ENCODE data around the gene LNP1. TPM values are rescaled to one million over a fixed set of nuclear protein-coding genes. Genes with fewer than 3 reads are reported as not detected.
"Not testable (repeated sequence)": the region's sequence is repeated elsewhere in the genome, so short reads cannot be mapped to it uniquely, and the experiment has no call there.

Gene LNP1
- total RNA-seq, 1 experiment from 2014 or later, result 3.3 TPM

DNA sequence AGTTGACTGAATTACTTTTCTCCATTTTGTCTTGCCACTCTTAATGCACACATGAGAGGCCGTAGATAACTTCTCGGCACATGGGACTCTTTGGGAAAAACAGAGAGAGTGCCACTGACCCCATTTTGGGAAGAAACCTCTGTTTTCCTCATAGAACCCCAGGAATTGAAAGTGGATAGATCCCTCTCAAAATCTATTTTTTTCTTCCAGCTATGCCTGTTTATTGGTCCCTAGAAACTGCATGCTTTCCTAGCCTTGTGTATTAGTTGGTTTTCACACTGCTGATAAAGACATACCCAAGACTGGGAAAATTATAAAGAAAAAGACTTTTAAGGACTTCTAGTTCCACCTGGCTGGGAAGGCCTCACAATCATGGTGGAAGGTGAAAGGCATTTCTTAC lies 67.3 kb downstream of the LNP1 start:
- no peak overlapping the region for H3K27ac Mint-ChIP-seq (ENCODE audit: unreplicated experiment)
- DNase-seq, result no peak
- no peaks in the 10 kb centered on the region for H3K4me1 ChIP-seq
- H3K4me3 ChIP-seq (ENCODE audit: low read depth, low read length), result no peak overlapping the region
- H3K36me3 Mint-ChIP-seq (ENCODE audit: insufficient read depth, unreplicated experiment), result no peaks in the 10 kb centered on the region
- H3K36me3 ChIP-seq (ENCODE audit: control insufficient read depth, insufficient read depth, low read length), result no peaks in the 10 kb centered on the region
- H3K27me3 ChIP-seq (replicated peaks; ENCODE audit: control insufficient read depth, insufficient read depth, low read length), result no peaks in the 10 kb centered on the region
- H3K27me3 Mint-ChIP-seq (ENCODE audit: insufficient read depth, unreplicated experiment), result no peaks in the 10 kb centered on the region
- no peak overlapping the region for H3K4me3 Mint-ChIP-seq (ENCODE audit: unreplicated experiment)
- peaks cover 20% of the 10 kb centered on the region for H3K9me3 Mint-ChIP-seq (ENCODE audit: unreplicated experiment)
- TF ChIP-seq CTCF (IDR thresholded peaks at IDR 0.05; ENCODE audit: insufficient read depth in 1 of 2, low read depth in 1 of 2, low read length in 1 of 2, severe bottlenecking in 1 of 2, unreplicated experiment in 1 of 2), result no peak
- BruUV-seq (replicated peaks), result no TSS peak
- no peaks in the 10 kb centered on the region for H3K4me1 Mint-ChIP-seq (ENCODE audit: low read depth, unreplicated experiment)
- POLR2A ChIA-PET, result no interaction called here
- CTCF ChIA-PET, result no interaction called here
- intact Hi-C loops (cut with micrococcal nuclease; ENCODE audit: unreplicated experiment), result no loop called here
- H3K9me3 ChIP-seq, result peaks cover 21% of the 10 kb centered on the region

GRCh38 chr3:100470951-100471350 lies 69.6 kb downstream of the LNP1 start:
- Mint-ChIP-seq H3K4me3 (ENCODE audit: unreplicated experiment) (no peak overlapping the region), H3K9me3 (ENCODE audit: unreplicated experiment) (peaks cover 20% of the 10 kb centered on the region), H3K27ac (ENCODE audit: unreplicated experiment) (no peak overlapping the region), H3K4me1 (ENCODE audit: low read depth, unreplicated experiment) (no peaks in the 10 kb centered on the region), H3K27me3 (ENCODE audit: insufficient read depth, unreplicated experiment) (no peaks in the 10 kb centered on the region), H3K36me3 (ENCODE audit: insufficient read depth, unreplicated experiment) (no peaks in the 10 kb centered on the region)
- POLR2A ChIA-PET, result no interaction called here
- Histone ChIP-seq H3K9me3 (peaks cover 21% of the 10 kb centered on the region), H3K36me3 (ENCODE audit: control insufficient read depth, insufficient read depth, low read length) (no peaks in the 10 kb centered on the region), H3K4me1 (no peaks in the 10 kb centered on the region), H3K27me3 (replicated peaks; ENCODE audit: control insufficient read depth, insufficient read depth, low read length) (no peaks in the 10 kb centered on the region), H3K4me3 (ENCODE audit: low read depth, low read length) (no peak overlapping the region)
- CTCF ChIA-PET, result no interaction called here
- no peak for DNase-seq
- TF ChIP-seq CTCF (IDR thresholded peaks at IDR 0.05; ENCODE audit: insufficient read depth in 1 of 2, low read depth in 1 of 2, low read length in 1 of 2, severe bottlenecking in 1 of 2, unreplicated experiment in 1 of 2), result no peak
- intact Hi-C loops (cut with micrococcal nuclease; ENCODE audit: unreplicated experiment), result no loop called here
- BruUV-seq (replicated peaks), result no TSS peak

DNA sequence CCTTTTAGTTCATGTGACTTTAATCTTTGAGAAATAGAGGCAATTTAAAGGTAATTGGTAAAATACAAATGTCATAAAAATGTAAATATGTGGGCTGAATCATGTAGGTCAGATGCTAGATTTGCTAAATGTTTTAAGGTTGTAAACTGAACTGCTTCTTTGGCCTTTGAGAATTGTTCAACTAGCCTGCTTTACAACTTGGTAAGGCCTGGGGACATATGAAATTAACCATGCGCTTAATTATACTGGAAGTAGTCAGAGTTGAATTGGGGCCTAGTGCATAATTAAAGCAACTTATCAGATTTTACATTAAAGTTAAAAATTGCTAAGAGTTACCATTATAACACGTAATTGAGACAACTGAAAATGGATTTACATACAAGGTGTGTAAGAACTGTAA lies 70.1 kb downstream of the LNP1 start:
- H3K9me3 ChIP-seq, result peaks cover 21% of the 10 kb centered on the region
- no peak overlapping the region for H3K4me3 Mint-ChIP-seq (ENCODE audit: unreplicated experiment)
- H3K4me1 Mint-ChIP-seq (ENCODE audit: low read depth, unreplicated experiment), result no peaks in the 10 kb centered on the region
- no peaks in the 10 kb centered on the region for H3K36me3 ChIP-seq (ENCODE audit: control insufficient read depth, insufficient read depth, low read length)
- DNase-seq, result no peak
- H3K4me1 ChIP-seq, result no peaks in the 10 kb centered on the region
- no peak overlapping the region for H3K27ac Mint-ChIP-seq (ENCODE audit: unreplicated experiment)
- no peak overlapping the region for H3K4me3 ChIP-seq (ENCODE audit: low read depth, low read length)
- no peaks in the 10 kb centered on the region for H3K27me3 ChIP-seq (replicated peaks; ENCODE audit: control insufficient read depth, insufficient read depth, low read length)
- no TSS peak for BruUV-seq (replicated peaks)
- CTCF ChIA-PET, result no interaction called here
- intact Hi-C loops (cut with micrococcal nuclease; ENCODE audit: unreplicated experiment), result no loop called here
- POLR2A ChIA-PET, result no interaction called here
- H3K9me3 Mint-ChIP-seq (ENCODE audit: unreplicated experiment), result peaks cover 20% of the 10 kb centered on the region
- no peaks in the 10 kb centered on the region for H3K27me3 Mint-ChIP-seq (ENCODE audit: insufficient read depth, unreplicated experiment)
- TF ChIP-seq CTCF (IDR thresholded peaks at IDR 0.05; ENCODE audit: insufficient read depth in 1 of 2, low read depth in 1 of 2, low read length in 1 of 2, severe bottlenecking in 1 of 2, unreplicated experiment in 1 of 2), result no peak
- H3K36me3 Mint-ChIP-seq (ENCODE audit: insufficient read depth, unreplicated experiment), result no peaks in the 10 kb centered on the region

DNA sequence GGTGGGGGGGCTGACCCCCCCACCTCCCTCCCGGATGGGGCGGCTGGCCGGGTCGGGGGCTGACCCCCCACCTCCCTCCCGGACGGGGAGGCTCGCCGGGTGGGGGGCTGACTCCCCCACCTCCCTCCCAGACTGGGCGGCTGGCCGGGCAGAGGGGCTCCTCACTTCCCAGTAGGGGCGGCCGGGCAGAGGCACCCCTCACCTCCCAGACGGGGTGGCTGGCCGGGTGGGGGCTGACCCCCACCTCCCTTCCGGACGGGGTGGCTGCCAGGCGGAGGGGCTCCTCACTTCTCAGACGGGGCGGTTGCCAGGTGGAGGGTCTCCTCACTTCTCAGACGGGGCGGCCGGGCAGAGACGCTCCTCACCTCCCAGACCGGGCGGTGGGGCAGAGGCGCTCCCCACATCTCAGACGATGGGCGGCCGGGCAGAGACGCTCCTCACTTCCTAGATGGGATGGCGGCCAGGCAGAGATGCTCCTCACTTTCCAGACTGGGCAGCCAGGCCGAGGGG lies 76.6 kb downstream of the LNP1 start:
- POLR2A ChIA-PET; H3K36me3 Mint-ChIP-seq (ENCODE audit: insufficient read depth, unreplicated experiment); CTCF ChIA-PET; H3K27me3 Mint-ChIP-seq (ENCODE audit: insufficient read depth, unreplicated experiment); H3K9me3 Mint-ChIP-seq (ENCODE audit: unreplicated experiment); H3K9me3 ChIP-seq; H3K36me3 ChIP-seq (ENCODE audit: control insufficient read depth, insufficient read depth, low read length); H3K4me1 ChIP-seq; H3K4me3 Mint-ChIP-seq (ENCODE audit: unreplicated experiment); H3K27me3 ChIP-seq (replicated peaks; ENCODE audit: control insufficient read depth, insufficient read depth, low read length); BruUV-seq (replicated peaks); intact Hi-C loops (cut with micrococcal nuclease; ENCODE audit: unreplicated experiment); H3K4me1 Mint-ChIP-seq (ENCODE audit: low read depth, unreplicated experiment); H3K27ac Mint-ChIP-seq (ENCODE audit: unreplicated experiment); H3K4me3 ChIP-seq (ENCODE audit: low read depth, low read length); DNase-seq: not testable (repeated sequence)

- H3K27me3 ChIP-seq (replicated peaks; ENCODE audit: control insufficient read depth, insufficient read depth, low read length); H3K36me3 Mint-ChIP-seq (ENCODE audit: insufficient read depth, unreplicated experiment); intact Hi-C loops (cut with micrococcal nuclease; ENCODE audit: unreplicated experiment); CTCF ChIA-PET; DNase-seq; H3K4me1 ChIP-seq; H3K4me3 ChIP-seq (ENCODE audit: low read depth, low read length); POLR2A ChIA-PET; H3K36me3 ChIP-seq (ENCODE audit: control insufficient read depth, insufficient read depth, low read length); H3K9me3 ChIP-seq; BruUV-seq (replicated peaks); H3K27me3 Mint-ChIP-seq (ENCODE audit: insufficient read depth, unreplicated experiment); H3K4me3 Mint-ChIP-seq (ENCODE audit: unreplicated experiment); H3K27ac Mint-ChIP-seq (ENCODE audit: unreplicated experiment); H3K9me3 Mint-ChIP-seq (ENCODE audit: unreplicated experiment); H3K4me1 Mint-ChIP-seq (ENCODE audit: low read depth, unreplicated experiment): not testable (repeated sequence)
These were observed 77.2 kb downstream of the LNP1 start for GRCh38 chr3:100478521-100478920.

Measured in Caco-2 (cell line).